ENCODE data around the gene SLX1B.
"Not testable (repeated sequence)": the region's sequence is repeated elsewhere in the genome, so short reads cannot be mapped to it uniquely, and the experiment has no call there.

The SLX1B gene

GRCh38 chr16:29460647-29461030 lies 6.3 kb downstream of the SLX1B start:
- H2BK15ac ChIP-seq (ENCODE audit: low read length); H2AFZ ChIP-seq (ENCODE audit: low read length); H3K9me3 ChIP-seq (replicated peaks in 1 of 2; ENCODE audit: control insufficient read depth in 2 of 2, insufficient read depth in 1 of 2, low read depth in 1 of 2, low read length in 2 of 2); H3K4me2 ChIP-seq (ENCODE audit: insufficient read depth, low read length, poor library complexity, severe bottlenecking); H2BK12ac ChIP-seq (ENCODE audit: low read length); DNase-seq (ENCODE audit: low spot score); H3K4ac ChIP-seq (ENCODE audit: low read length); H2AK5ac ChIP-seq (ENCODE audit: low read depth, low read length); H2BK120ac ChIP-seq (ENCODE audit: low read depth, low read length); H3K79me1 ChIP-seq (ENCODE audit: low read depth, low read length); H3K14ac ChIP-seq (ENCODE audit: low read length); H4K91ac ChIP-seq (ENCODE audit: low read depth, low read length, poor library complexity); H3K36me3 ChIP-seq (replicated peaks in 1 of 2; ENCODE audit: control insufficient read depth in 2 of 2, insufficient read depth in 2 of 2, low read length in 2 of 2); H3K4me1 ChIP-seq (ENCODE audit: control insufficient read depth in 2 of 2, insufficient read depth in 1 of 2, low read depth in 1 of 2, low read length in 2 of 2); H2BK5ac ChIP-seq (ENCODE audit: low read length); H3K27ac ChIP-seq (replicated peaks; ENCODE audit: low read length); H3K4me3 ChIP-seq (ENCODE audit: low read length in 2 of 2); H4K8ac ChIP-seq (ENCODE audit: low read depth, low read length); H3K9ac ChIP-seq (ENCODE audit: low read depth, low read length, poor library complexity); H3K23ac ChIP-seq (ENCODE audit: low read depth, low read length, poor library complexity); H3K27me3 ChIP-seq (ENCODE audit: control insufficient read depth in 3 of 3, insufficient read depth in 3 of 3, low read depth in 1 of 3, low read length in 3 of 3); H3K18ac ChIP-seq (ENCODE audit: low read length): not testable (repeated sequence)
- WGBS, 2 donors (ENCODE audit: extremely low coverage in 2 of 2, insufficient read length in 2 of 2, insufficient replicate concordance in 1 of 2) = no CpG with 5 or more reads among the region's 9 CpGs

GRCh38 chr16:29465985-29466824 lies 11.9 kb downstream of the SLX1B start:
- not testable (repeated sequence) for H3K9ac ChIP-seq (ENCODE audit: low read depth, low read length, poor library complexity); H3K27me3 ChIP-seq (ENCODE audit: control insufficient read depth in 3 of 3, insufficient read depth in 3 of 3, low read depth in 1 of 3, low read length in 3 of 3); H3K4me2 ChIP-seq (ENCODE audit: insufficient read depth, low read length, poor library complexity, severe bottlenecking); H2AK5ac ChIP-seq (ENCODE audit: low read depth, low read length); H2BK5ac ChIP-seq (ENCODE audit: low read length); H3K18ac ChIP-seq (ENCODE audit: low read length); H3K9me3 ChIP-seq (replicated peaks in 1 of 2; ENCODE audit: control insufficient read depth in 2 of 2, insufficient read depth in 1 of 2, low read depth in 1 of 2, low read length in 2 of 2); H3K23ac ChIP-seq (ENCODE audit: low read depth, low read length, poor library complexity); H2BK120ac ChIP-seq (ENCODE audit: low read depth, low read length); H2BK15ac ChIP-seq (ENCODE audit: low read length); H3K79me1 ChIP-seq (ENCODE audit: low read depth, low read length); H4K8ac ChIP-seq (ENCODE audit: low read depth, low read length); H3K4ac ChIP-seq (ENCODE audit: low read length); H3K4me3 ChIP-seq (ENCODE audit: low read length in 2 of 2); H3K14ac ChIP-seq (ENCODE audit: low read length); DNase-seq (ENCODE audit: low spot score); H3K4me1 ChIP-seq (ENCODE audit: control insufficient read depth in 2 of 2, insufficient read depth in 1 of 2, low read depth in 1 of 2, low read length in 2 of 2); H4K91ac ChIP-seq (ENCODE audit: low read depth, low read length, poor library complexity); H3K27ac ChIP-seq (replicated peaks; ENCODE audit: low read length); H2BK12ac ChIP-seq (ENCODE audit: low read length); H3K36me3 ChIP-seq (replicated peaks in 1 of 2; ENCODE audit: control insufficient read depth in 2 of 2, insufficient read depth in 2 of 2, low read length in 2 of 2); H2AFZ ChIP-seq (ENCODE audit: low read length)
- WGBS, 2 donors (ENCODE audit: extremely low coverage in 2 of 2, insufficient read length in 2 of 2, insufficient replicate concordance in 1 of 2) = no CpG with 5 or more reads among the region's 57 CpGs

- not testable (repeated sequence) for H3K4me1 ChIP-seq (ENCODE audit: control insufficient read depth in 2 of 2, insufficient read depth in 1 of 2, low read depth in 1 of 2, low read length in 2 of 2); H3K27ac ChIP-seq (replicated peaks; ENCODE audit: low read length); H3K18ac ChIP-seq (ENCODE audit: low read length); H3K27me3 ChIP-seq (ENCODE audit: control insufficient read depth in 3 of 3, insufficient read depth in 3 of 3, low read depth in 1 of 3, low read length in 3 of 3); H3K14ac ChIP-seq (ENCODE audit: low read length); H3K4me2 ChIP-seq (ENCODE audit: insufficient read depth, low read length, poor library complexity, severe bottlenecking); H2BK120ac ChIP-seq (ENCODE audit: low read depth, low read length); H2BK12ac ChIP-seq (ENCODE audit: low read length); H2BK5ac ChIP-seq (ENCODE audit: low read length); H2AK5ac ChIP-seq (ENCODE audit: low read depth, low read length); H4K8ac ChIP-seq (ENCODE audit: low read depth, low read length); H4K91ac ChIP-seq (ENCODE audit: low read depth, low read length, poor library complexity); H2AFZ ChIP-seq (ENCODE audit: low read length); DNase-seq (ENCODE audit: low spot score); H3K4ac ChIP-seq (ENCODE audit: low read length); H3K9me3 ChIP-seq (replicated peaks in 1 of 2; ENCODE audit: control insufficient read depth in 2 of 2, insufficient read depth in 1 of 2, low read depth in 1 of 2, low read length in 2 of 2); H3K4me3 ChIP-seq (ENCODE audit: low read length in 2 of 2); H3K23ac ChIP-seq (ENCODE audit: low read depth, low read length, poor library complexity); H2BK15ac ChIP-seq (ENCODE audit: low read length); H3K36me3 ChIP-seq (replicated peaks in 1 of 2; ENCODE audit: control insufficient read depth in 2 of 2, insufficient read depth in 2 of 2, low read length in 2 of 2); H3K79me1 ChIP-seq (ENCODE audit: low read depth, low read length); H3K9ac ChIP-seq (ENCODE audit: low read depth, low read length, poor library complexity)
- WGBS, 2 donors (ENCODE audit: extremely low coverage in 2 of 2, insufficient read length in 2 of 2, insufficient replicate concordance in 1 of 2) = no CpG with 5 or more reads among the region's 33 CpGs
These were observed 12.6 kb downstream of the SLX1B start for GRCh38 chr16:29466904-29467303.

GRCh38 chr16:29467654-29468366 lies 13.5 kb downstream of the SLX1B start:
- H4K8ac ChIP-seq (ENCODE audit: low read depth, low read length); H2AFZ ChIP-seq (ENCODE audit: low read length); H2BK120ac ChIP-seq (ENCODE audit: low read depth, low read length); H3K4ac ChIP-seq (ENCODE audit: low read length); H3K9ac ChIP-seq (ENCODE audit: low read depth, low read length, poor library complexity); H3K36me3 ChIP-seq (replicated peaks in 1 of 2; ENCODE audit: control insufficient read depth in 2 of 2, insufficient read depth in 2 of 2, low read length in 2 of 2); H3K9me3 ChIP-seq (replicated peaks in 1 of 2; ENCODE audit: control insufficient read depth in 2 of 2, insufficient read depth in 1 of 2, low read depth in 1 of 2, low read length in 2 of 2); H3K27me3 ChIP-seq (ENCODE audit: control insufficient read depth in 3 of 3, insufficient read depth in 3 of 3, low read depth in 1 of 3, low read length in 3 of 3); H2AK5ac ChIP-seq (ENCODE audit: low read depth, low read length); H3K4me3 ChIP-seq (ENCODE audit: low read length in 2 of 2); H2BK5ac ChIP-seq (ENCODE audit: low read length); H3K14ac ChIP-seq (ENCODE audit: low read length); DNase-seq (ENCODE audit: low spot score); H3K18ac ChIP-seq (ENCODE audit: low read length); H3K27ac ChIP-seq (replicated peaks; ENCODE audit: low read length); H3K4me1 ChIP-seq (ENCODE audit: control insufficient read depth in 2 of 2, insufficient read depth in 1 of 2, low read depth in 1 of 2, low read length in 2 of 2); H2BK15ac ChIP-seq (ENCODE audit: low read length); H4K91ac ChIP-seq (ENCODE audit: low read depth, low read length, poor library complexity); H3K79me1 ChIP-seq (ENCODE audit: low read depth, low read length); H3K4me2 ChIP-seq (ENCODE audit: insufficient read depth, low read length, poor library complexity, severe bottlenecking); H3K23ac ChIP-seq (ENCODE audit: low read depth, low read length, poor library complexity); H2BK12ac ChIP-seq (ENCODE audit: low read length): not testable (repeated sequence)
- no CpG with 5 or more reads among the region's 10 CpGs for WGBS, 2 donors (ENCODE audit: extremely low coverage in 2 of 2, insufficient read length in 2 of 2, insufficient replicate concordance in 1 of 2)

Measured in neuronal stem cell (in vitro differentiated cells).